HG03442 (cell line): ENCODE measurements around the gene ULBP1.
A peak's percentile ranks its signal among the peaks of the same experiment; 100 is the strongest.
"Not testable (repeated sequence)": the region's sequence is repeated elsewhere in the genome, so short reads cannot be mapped to it uniquely, and the experiment has no call there.

Experiments
- ATAC-seq: cut with Tn5 transposase; IDR thresholded peaks from one replicate; pipeline ENCODE4 v1.9.1; 2021; ENCODE audit warnings: mild to moderate bottlenecking, moderate library complexity; ENCODE audit not compliant: unreplicated experiment

ULBP1 gene

DNA sequence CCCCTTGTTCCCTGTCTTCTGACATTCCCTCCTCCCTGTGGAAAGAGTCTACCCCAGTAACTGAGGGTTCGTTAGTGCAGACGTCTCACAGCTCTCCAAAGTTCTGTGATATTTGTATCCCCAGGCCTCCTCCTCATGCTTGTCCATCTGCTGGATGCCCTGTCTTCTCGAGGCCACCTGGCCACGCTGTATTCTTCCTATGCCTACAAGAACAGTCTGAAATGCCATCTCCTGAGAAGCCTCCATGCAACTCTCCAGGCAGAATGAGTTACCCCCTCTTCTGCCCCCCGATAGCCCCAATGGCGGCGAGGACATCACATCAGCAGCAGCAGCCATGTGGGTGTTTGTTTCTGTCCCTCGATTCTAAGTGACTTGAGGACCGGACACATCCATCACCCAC lies 12.6 kb upstream of the ULBP1 start:
- no peak for ATAC-seq

- no peak for ATAC-seq
These were observed 12.1 kb upstream of the ULBP1 start for GRCh38 chr6:149951626-149952025.

GRCh38 chr6:149953390-149953789 lies 10.4 kb upstream of the ULBP1 start:
- not testable (repeated sequence) for ATAC-seq

DNA sequence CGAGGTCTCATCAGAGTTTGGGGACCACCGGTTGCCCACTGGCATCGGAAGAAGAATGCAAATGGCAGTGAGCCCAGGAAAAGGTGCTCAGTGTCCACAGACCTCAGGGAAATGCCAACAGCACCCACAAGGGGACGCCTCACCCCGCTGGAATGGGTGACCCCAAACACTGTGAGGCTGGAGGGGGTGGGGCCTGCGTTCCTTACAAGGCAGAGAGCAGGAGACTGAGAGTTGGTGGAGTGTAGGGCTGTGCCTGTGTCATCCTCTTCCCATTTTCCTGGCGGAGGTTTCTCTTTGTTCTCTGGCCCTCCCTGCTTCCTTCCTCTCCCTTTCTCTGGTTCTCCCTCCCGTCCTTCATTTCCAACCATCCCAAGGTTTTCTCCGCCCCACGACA lies 9.8 kb upstream of the ULBP1 start:
- ATAC-seq: not testable (repeated sequence)

DNA sequence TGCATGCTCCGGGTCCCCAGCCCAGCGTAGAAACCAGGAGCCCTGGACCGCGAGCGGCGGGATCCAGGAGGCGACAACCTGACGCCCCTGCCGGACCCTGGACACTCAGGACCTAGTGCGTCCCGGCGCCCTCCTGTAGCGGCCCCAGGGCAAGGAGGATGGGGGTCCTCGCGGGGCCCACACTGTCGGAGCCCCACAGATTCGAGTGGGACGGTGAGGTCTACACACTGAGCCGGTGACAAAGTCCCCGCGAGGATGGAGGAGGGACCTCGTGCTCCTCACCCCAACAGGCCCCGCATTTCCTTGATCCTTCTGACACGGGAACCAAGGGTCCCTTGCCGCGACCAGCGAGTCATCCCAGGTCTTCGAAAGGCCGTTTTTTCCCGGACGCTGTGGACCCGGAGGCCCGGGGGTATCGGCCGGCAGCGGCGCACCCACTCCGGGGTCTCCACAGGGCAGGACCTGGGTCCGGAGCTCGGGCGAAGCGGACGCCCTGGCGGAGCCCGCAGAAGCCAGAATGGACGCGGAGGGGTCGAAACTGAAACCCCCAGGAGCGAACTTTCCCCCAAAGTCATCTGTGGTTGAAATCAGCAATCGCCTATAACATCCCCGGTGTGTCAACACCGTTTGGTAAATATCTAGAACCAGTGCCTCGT lies 9.3 kb upstream of the ULBP1 start:
- not testable (repeated sequence) for ATAC-seq

DNA sequence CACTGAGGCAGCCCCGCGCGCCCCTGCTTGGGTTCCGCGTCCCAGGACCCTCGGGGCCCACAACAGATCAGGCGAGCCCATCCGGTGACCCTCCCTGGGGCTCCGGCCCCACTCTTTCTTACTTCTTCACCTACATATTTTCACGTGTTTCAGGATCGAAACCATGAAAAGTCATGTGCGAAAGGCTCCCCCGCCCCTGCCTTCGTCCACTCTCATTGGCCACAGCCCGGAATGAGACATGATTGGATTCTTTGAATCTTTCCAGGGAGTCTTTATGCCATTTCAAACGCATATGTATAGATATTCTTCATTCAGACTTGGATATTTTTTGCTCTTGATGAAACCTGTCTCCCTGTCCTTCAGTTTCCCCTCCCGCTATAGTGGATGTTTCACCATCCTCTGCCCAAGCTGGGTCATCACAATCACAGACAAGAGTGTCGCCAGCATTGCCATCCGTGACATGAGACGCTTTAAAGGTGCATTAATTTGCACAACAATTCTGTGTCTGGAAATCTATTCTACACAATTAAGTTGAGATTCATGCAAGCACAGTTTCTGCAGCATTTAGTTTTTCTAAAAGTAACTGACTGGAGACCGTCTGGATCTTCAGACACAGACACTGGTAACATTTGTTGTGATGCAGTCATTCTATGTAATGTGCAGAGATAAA lies 8.6 kb upstream of the ULBP1 start:
- ATAC-seq: not testable (repeated sequence)

DNA sequence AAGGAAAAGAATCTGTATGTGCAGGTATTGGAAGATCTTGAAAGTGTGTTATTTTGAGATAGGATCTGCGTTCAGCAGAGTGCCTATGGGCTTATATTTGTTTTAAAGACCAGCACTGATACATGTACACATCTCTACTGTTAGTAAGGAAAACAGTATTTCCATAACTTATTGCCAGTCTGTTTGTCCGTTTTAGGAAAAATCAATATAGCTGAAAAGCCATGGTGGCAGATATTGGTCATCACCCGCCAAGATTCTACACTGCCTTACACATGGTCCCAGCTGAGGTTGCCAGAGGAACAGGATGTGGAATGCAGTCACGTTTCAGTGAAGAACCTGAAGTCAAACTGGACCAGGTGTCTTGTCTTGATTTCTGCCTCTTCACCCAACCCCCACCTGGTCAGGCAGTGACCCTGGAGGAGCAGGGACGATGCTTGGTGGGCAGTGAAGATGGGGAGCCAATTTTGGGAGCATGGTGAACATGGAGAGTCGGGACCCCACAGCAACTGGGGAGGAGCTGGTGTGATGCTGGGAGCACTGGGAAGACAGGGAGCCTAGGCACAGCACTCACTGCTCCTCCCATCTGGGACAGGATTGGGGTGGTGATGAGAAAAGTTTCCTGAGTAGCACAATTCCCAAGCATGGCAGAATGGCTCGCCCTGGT lies 8.0 kb upstream of the ULBP1 start:
- not testable (repeated sequence) for ATAC-seq

GRCh38 chr6:149958124-149958523 lies 5.6 kb upstream of the ULBP1 start:
- ATAC-seq: not testable (repeated sequence)

DNA sequence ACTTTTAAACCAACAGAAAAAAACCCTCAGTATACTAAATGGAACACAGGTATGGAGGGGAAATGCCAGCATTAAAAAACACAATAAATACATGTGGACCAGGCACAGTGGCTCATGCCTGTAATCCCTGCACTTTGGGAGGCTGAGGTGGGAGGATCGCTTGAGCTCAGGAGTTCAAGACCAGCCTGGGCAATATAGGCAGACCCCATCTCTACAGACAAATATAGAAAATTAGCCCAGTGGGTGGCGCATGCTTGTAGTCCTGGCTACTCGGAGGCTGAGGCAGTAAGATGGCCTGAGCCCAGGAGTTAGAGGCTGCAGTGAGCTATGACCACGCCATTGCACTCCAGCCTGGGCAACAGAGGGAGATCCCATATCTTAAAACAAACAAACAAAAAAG lies 3.9 kb upstream of the ULBP1 start:
- not testable (repeated sequence) for ATAC-seq

DNA sequence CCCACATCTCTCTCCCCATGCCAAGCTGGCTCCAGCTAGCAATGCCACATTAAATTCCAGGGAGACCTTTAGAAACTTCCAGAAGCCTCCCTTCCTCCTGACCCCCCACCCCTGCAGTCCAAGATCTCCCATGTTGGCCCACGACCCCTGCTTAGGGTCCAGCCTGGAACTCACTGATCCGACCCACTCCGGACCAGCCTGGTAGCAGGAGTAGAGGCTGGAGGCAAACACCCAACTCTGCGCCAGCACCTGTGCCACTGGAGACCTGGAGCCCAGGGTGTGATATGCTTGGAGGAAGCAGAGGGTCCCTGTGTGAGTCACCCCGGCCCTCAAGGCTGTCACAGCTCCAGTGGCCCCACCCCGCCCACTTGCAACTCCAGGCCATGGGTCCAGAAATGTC lies 3.3 kb upstream of the ULBP1 start:
- no peak for ATAC-seq

GRCh38 chr6:149961728-149962425 lies 1.9 kb upstream of the ULBP1 start:
- no peak for ATAC-seq

GRCh38 chr6:149962461-149963211 lies 1.1 kb upstream of the ULBP1 start:
- ATAC-seq: no peak

DNA sequence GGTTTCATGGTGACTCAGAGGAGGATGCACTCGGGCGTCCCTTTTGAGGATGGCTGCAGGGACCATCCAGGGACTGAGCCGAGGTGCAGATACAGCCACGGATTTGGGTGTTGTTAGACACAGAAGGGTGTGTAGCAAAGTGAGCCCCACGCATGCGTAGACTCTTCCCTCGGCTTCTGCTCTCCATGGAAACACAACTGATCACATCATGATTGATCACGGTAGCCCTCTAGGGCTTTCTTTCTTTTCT lies 606 bp upstream of the ULBP1 start:
- ATAC-seq: peak; percentile 15

GRCh38 chr6:149964308-149965193 lies 808 bp downstream of the ULBP1 start:
- no peak for ATAC-seq

DNA sequence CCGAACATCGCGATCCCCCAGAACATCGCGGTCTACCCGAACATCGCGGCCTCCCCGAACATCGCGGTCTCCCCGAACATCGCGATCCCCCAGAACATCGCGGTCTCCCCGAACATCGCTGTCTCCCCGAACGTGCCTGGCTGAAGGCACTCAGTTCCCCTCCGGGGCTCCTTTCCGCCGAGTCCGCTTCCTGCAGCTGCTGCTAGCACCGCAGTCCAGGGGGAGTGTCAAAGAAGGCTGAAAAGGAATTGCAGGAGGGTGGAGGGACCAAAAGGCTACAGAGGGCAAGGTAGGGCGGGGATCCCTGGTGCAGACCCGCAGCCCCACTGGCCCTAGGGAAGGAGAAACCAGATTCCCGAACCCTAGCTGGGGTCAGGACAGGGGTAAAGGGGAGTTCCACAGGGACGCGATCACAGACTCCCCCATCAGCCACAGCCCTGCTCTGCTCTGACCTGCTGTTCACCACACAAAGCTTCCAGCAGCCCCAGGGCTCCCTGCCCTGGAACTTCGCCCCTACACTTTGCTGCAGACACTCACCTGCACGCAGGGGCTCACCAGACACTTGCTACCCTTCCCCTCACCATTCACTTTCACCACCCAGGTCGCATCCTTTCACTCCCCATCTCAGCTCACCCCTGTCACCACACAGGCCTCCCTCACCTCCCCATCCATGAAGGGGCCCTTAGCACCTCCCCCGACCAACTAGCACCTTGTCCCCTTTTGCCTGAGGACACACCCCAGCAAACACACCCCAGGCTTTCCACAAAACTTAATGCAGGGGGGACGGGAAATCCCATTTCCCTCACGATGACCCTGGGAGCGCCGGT lies 1.7 kb downstream of the ULBP1 start:
- no peak for ATAC-seq

- ATAC-seq: not testable (repeated sequence)
These were observed 2.6 kb downstream of the ULBP1 start for GRCh38 chr6:149966319-149966718.

- ATAC-seq: no peak
These were observed 3.8 kb downstream of the ULBP1 start for GRCh38 chr6:149967591-149967990.

DNA sequence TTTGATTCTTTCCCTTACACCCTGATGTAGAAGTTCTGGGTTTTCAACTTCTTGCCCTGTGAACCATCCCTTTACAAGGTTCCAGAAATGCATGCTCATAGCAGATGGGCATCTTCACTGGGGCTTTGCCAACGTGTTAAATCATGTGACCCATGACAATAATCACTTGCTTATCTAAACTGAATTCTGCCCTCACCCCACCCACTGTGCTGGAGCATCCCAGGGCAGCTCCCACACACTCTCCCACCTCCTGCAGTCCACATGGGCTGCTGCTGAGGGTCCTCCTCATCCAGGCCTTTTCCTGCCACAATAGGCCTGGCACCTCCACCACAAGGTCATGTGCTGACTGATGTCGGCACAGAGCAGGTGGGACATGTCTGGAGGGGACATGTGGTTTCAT lies 4.3 kb downstream of the ULBP1 start:
- not testable (repeated sequence) for ATAC-seq

- not testable (repeated sequence) for ATAC-seq
These were observed 5.2 kb downstream of the ULBP1 start for GRCh38 chr6:149968909-149969308.
